KOPT-K1 (cell line): ENCODE measurements around the gene HFE.

Experiments
- H3K27ac ChIP-seq: fragments of 200-600 bp; sonication (generic); 2 replicates; pipeline ENCODE4 v1.5.1; 2016; ENCODE audit warnings: antibody characterized with exemption, mild to moderate bottlenecking, low read depth, low read length; ENCODE audit not compliant: poor library complexity, severe bottlenecking
- H3K36me3 ChIP-seq: fragments of 200-600 bp; sonication (generic); 2 replicates; pipeline ENCODE4 v1.5.1; 2017; ENCODE audit warnings: antibody characterized with exemption, mild to moderate bottlenecking, low read length, moderate library complexity; ENCODE audit not compliant: insufficient read depth
- H3K9me3 ChIP-seq: fragments of 200-600 bp; sonication (generic); 2 replicates; pipeline ENCODE4 v1.5.1; 2017; ENCODE audit warnings: antibody characterized with exemption, low read length, mild to moderate bottlenecking; ENCODE audit not compliant: insufficient read depth, poor library complexity, severe bottlenecking

HFE gene

GRCh38 chr6:26130581-26131249 is 43.5 kb downstream of the HFE start:
- Histone ChIP-seq H3K27ac (no peak overlapping the region), H3K36me3 (no peaks in the 10 kb centered on the region), H3K9me3 (no peaks in the 10 kb centered on the region)

GRCh38 chr6:26131618-26132017 is 44.4 kb downstream of the HFE start:
- no peaks in the 10 kb centered on the region for H3K9me3 ChIP-seq
- no peaks in the 10 kb centered on the region for H3K36me3 ChIP-seq
- no peak overlapping the region for H3K27ac ChIP-seq

GRCh38 chr6:26133730-26134129 is 46.5 kb downstream of the HFE start:
- no peak overlapping the region for H3K27ac ChIP-seq
- H3K9me3 ChIP-seq, result no peaks in the 10 kb centered on the region
- no peaks in the 10 kb centered on the region for H3K36me3 ChIP-seq

- H3K9me3 ChIP-seq, result no peaks in the 10 kb centered on the region
- H3K36me3 ChIP-seq, result no peaks in the 10 kb centered on the region
- H3K27ac ChIP-seq, result no peak overlapping the region
These were observed 49.1 kb downstream of the HFE start for GRCh38 chr6:26136321-26136720.

GRCh38 chr6:26140254-26140966 is 53.2 kb downstream of the HFE start:
- H3K9me3 ChIP-seq, result no peaks in the 10 kb centered on the region
- H3K36me3 ChIP-seq, result no peaks in the 10 kb centered on the region
- H3K27ac ChIP-seq, result no peak overlapping the region

- H3K9me3 ChIP-seq, result no peaks in the 10 kb centered on the region
- H3K36me3 ChIP-seq, result no peaks in the 10 kb centered on the region
- no peak overlapping the region for H3K27ac ChIP-seq
These were observed 53.7 kb downstream of the HFE start for GRCh38 chr6:26140967-26141294.

GRCh38 chr6:26141378-26141904 is 54.2 kb downstream of the HFE start:
- no peaks in the 10 kb centered on the region for H3K9me3 ChIP-seq

GRCh38 chr6:26142026-26142425 is 54.8 kb downstream of the HFE start:
- Histone ChIP-seq H3K9me3 (no peaks in the 10 kb centered on the region), H3K27ac (no peak overlapping the region)

More at GRCh38 chr6:26141378-26141904, 54.2 kb downstream of the HFE start:
- no peaks in the 10 kb centered on the region for H3K36me3 ChIP-seq
- no peak overlapping the region for H3K27ac ChIP-seq

More at GRCh38 chr6:26142026-26142425, 54.8 kb downstream of the HFE start:
- H3K36me3 ChIP-seq, result no peaks in the 10 kb centered on the region
